H1 (cell line): ENCODE results near the gene RFX1. TPM values are rescaled to one million over a fixed set of nuclear protein-coding genes. Genes with fewer than 3 reads are reported as not detected.

ENCODE experiments used
- CTCF ChIA-PET: fragments of 300-600 bp; sonication (Branson Sonifier 250); formaldehyde crosslinking; loops from one replicate; lab custom pipeline; 2021; ENCODE audit not compliant: partially characterized antibody; lab: Charles Lee
- POLR2A ChIA-PET: fragments of 300-600 bp; sonication (Branson Sonifier 250); formaldehyde crosslinking; loops from one replicate; lab custom pipeline; 2021; ENCODE audit warnings: inconsistent platforms; ENCODE audit not compliant: partially characterized antibody; lab: Charles Lee
- DNase-seq, 2 experiments: peaks; one replicate each; pipeline versions ENCODE4 v3.0.0 to v3.0.0-alpha.2; 2010 to 2022; ENCODE audit warnings: low spot score in 2 of 2, low read depth in 1 of 2, mixed read lengths in 1 of 2
- FAIRE-seq: peaks from 2 replicates; lab custom pipeline; 2011; peaks lifted over from hg19 to GRCh38; lab: Jason Lieb, UNC
- H2AFZ ChIP-seq: 2 replicates; pipeline ENCODE4 v1.8.1; 2012; ENCODE audit warnings: low read length, inconsistent platforms
- H2AK5ac ChIP-seq: 2 replicates; pipeline ENCODE4 v1.6.1; 2013; ENCODE audit warnings: low read depth, low read length
- H2BK120ac ChIP-seq: replicated peaks from 2 replicates; pipeline ENCODE3; 2013; ENCODE audit warnings: low read depth, low read length, inconsistent platforms
- H2BK12ac ChIP-seq: 2 replicates; pipeline ENCODE4 v1.6.1; 2013; ENCODE audit warnings: low read depth, low read length
- H2BK15ac ChIP-seq: 2 replicates; pipeline ENCODE4 v1.6.1; 2013; ENCODE audit warnings: low read length
- H2BK20ac ChIP-seq: 2 replicates; pipeline ENCODE4 v1.6.1; 2013; ENCODE audit warnings: low read length
- H2BK5ac ChIP-seq: 2 replicates; pipeline ENCODE4 v1.6.1; 2013; ENCODE audit warnings: low read depth, low read length
- H3K14ac ChIP-seq: 2 replicates; pipeline ENCODE4 v1.6.1; 2013; ENCODE audit warnings: inconsistent platforms; ENCODE audit not compliant: insufficient read length
- H3K18ac ChIP-seq: 2 replicates; pipeline ENCODE4 v1.6.1; 2013; ENCODE audit warnings: low read length; ENCODE audit errors: extremely low read depth
- H3K23ac ChIP-seq: 2 replicates; pipeline ENCODE4 v1.6.1; 2013; ENCODE audit warnings: inconsistent platforms; ENCODE audit not compliant: insufficient read length
- H3K23me2 ChIP-seq: 2 replicates; pipeline ENCODE4 v1.6.1; 2013; ENCODE audit warnings: low read depth, low read length
- H3K27ac ChIP-seq: 2 replicates; pipeline ENCODE4 v1.6.1; 2011; ENCODE audit warnings: low read depth, low read length, inconsistent platforms
- H3K27me3 ChIP-seq, 4 experiments: replicated peaks in 1 of 4; 1 replicate in 1 of 4; 2 replicates in 3 of 4; pipeline versions ENCODE4 v1.6.1 to v1.8.1; 2011 to 2013; ENCODE audit warnings: low read length in 3 of 4, mild to moderate bottlenecking in 3 of 4, inconsistent platforms in 2 of 4, mixed read lengths in 2 of 4, moderate library complexity in 1 of 4; ENCODE audit not compliant: control insufficient read depth in 3 of 4, insufficient read depth in 3 of 4; ENCODE audit errors: extremely low read depth in 1 of 4
- H3K36me3 ChIP-seq, 4 experiments: 2 replicates each; pipeline versions ENCODE4 v1.6.1 to v1.8.1; 2011 to 2013; ENCODE audit warnings: mild to moderate bottlenecking in 4 of 4, low read length in 3 of 4, moderate library complexity in 2 of 4, control low read depth in 1 of 4, inconsistent platforms in 1 of 4; ENCODE audit not compliant: insufficient read depth in 4 of 4, control insufficient read depth in 2 of 4
- H3K4ac ChIP-seq: replicated peaks from 2 replicates; pipeline ENCODE3; 2013; ENCODE audit warnings: low read length, low read depth, mixed read lengths, inconsistent platforms; ENCODE audit not compliant: insufficient read length
- H3K4me1 ChIP-seq, 4 experiments: replicated peaks in 1 of 4; 1 replicate in 1 of 4; 2 replicates in 3 of 4; pipeline versions ENCODE4 v1.6.1 to v1.8.1; 2011 to 2013; ENCODE audit warnings: low read length in 3 of 4, inconsistent platforms in 2 of 4, mixed read lengths in 1 of 4; ENCODE audit not compliant: insufficient read depth in 4 of 4, control insufficient read depth in 3 of 4
- H3K4me2 ChIP-seq, 2 experiments: 2 replicates each; pipeline versions ENCODE4 v1.6.1 to v1.8.1; 2011 to 2013; ENCODE audit warnings: low read depth in 2 of 2, low read length in 2 of 2, control low read depth in 1 of 2, inconsistent platforms in 1 of 2, mild to moderate bottlenecking in 1 of 2; ENCODE audit not compliant: insufficient read depth in 1 of 2
- H3K4me3 ChIP-seq, 4 experiments: fragments of 200-600, 300-600 bp in 1 of 4; sonication (generic), shearing (Covaris generic), sonication (Bioruptor Twin) in 1 of 4; 2 replicates each; pipeline versions ENCODE4 v1.5.1 to v1.8.1; 2011 to 2016; ENCODE audit warnings: low read length in 4 of 4, low read depth in 3 of 4, control low read depth in 2 of 4, inconsistent platforms in 2 of 4, mild to moderate bottlenecking in 2 of 4, mixed read lengths in 1 of 4, moderate library complexity in 1 of 4; ENCODE audit not compliant: insufficient read depth in 2 of 4; ENCODE audit errors: extremely low read depth in 1 of 4
- H3K56ac ChIP-seq: replicated peaks from 2 replicates; pipeline ENCODE3; 2013; ENCODE audit warnings: low read depth, mild to moderate bottlenecking, mixed read lengths, low read length, inconsistent platforms; ENCODE audit not compliant: insufficient read length
- H3K79me1 ChIP-seq: 2 replicates; pipeline ENCODE4 v1.6.1; 2013; ENCODE audit warnings: low read depth, low read length, control low read depth
- H3K79me2 ChIP-seq, 2 experiments: 2 replicates each; pipeline versions ENCODE4 v1.6.1 to v1.8.1; 2012 to 2013; ENCODE audit warnings: low read length in 2 of 2, mild to moderate bottlenecking in 2 of 2, inconsistent platforms in 1 of 2; ENCODE audit not compliant: insufficient read depth in 2 of 2, control insufficient read depth in 1 of 2
- H3K9ac ChIP-seq, 4 experiments: replicated peaks in 1 of 4; 1 replicate in 1 of 4; 2 replicates in 3 of 4; pipeline versions ENCODE4 v1.6.1 to v1.8.1; 2011 to 2013; ENCODE audit warnings: low read depth in 3 of 4, low read length in 3 of 4, control low read depth in 2 of 4, mild to moderate bottlenecking in 2 of 4, moderate library complexity in 2 of 4, inconsistent platforms in 1 of 4; ENCODE audit errors: extremely low read depth in 1 of 4
- H3K9me3 ChIP-seq, 2 experiments: 2 replicates each; pipeline versions ENCODE4 v1.6.1 to v1.8.1; 2012 to 2013; ENCODE audit warnings: mild to moderate bottlenecking in 2 of 2, moderate library complexity in 2 of 2, control low read depth in 1 of 2, inconsistent platforms in 1 of 2, low read depth in 1 of 2, low read length in 1 of 2, mixed read lengths in 1 of 2; ENCODE audit not compliant: insufficient read depth in 2 of 2
- H4K20me1 ChIP-seq, 2 experiments: replicated peaks in 1 of 2; 2 replicates each; pipeline versions ENCODE3 to v1.8.1; 2011 to 2013; ENCODE audit warnings: inconsistent platforms in 2 of 2, low read length in 2 of 2, mild to moderate bottlenecking in 1 of 2; ENCODE audit not compliant: insufficient read depth in 2 of 2, control insufficient read depth in 1 of 2
- H4K5ac ChIP-seq: 2 replicates; pipeline ENCODE4 v1.6.1; 2013; ENCODE audit warnings: low read length, low read depth, mixed read lengths, inconsistent platforms; ENCODE audit not compliant: insufficient read length
- H4K8ac ChIP-seq: 2 replicates; pipeline ENCODE4 v1.8.0; 2013; ENCODE audit warnings: mild to moderate bottlenecking, moderate library complexity, low read length, inconsistent platforms; ENCODE audit not compliant: insufficient read depth; ENCODE audit errors: extremely low read depth
- H4K91ac ChIP-seq: replicated peaks from 2 replicates; pipeline ENCODE3; 2013; ENCODE audit warnings: low read length, mixed read lengths, inconsistent platforms; ENCODE audit not compliant: insufficient read length
- ASH2L ChIP-seq: fragments of 200-600, 300-600 bp; sonication (generic); IDR thresholded peaks from one replicate; pipeline ENCODE4 v1.7.1; 2017; ENCODE audit warnings: low read length
- ATF2 ChIP-seq: IDR thresholded peaks from 2 replicates; pipeline ENCODE4 v1.6.1; 2012; ENCODE audit warnings: low read length, inconsistent platforms
- BACH1 ChIP-seq: IDR thresholded peaks from 2 replicates; pipeline ENCODE4 v1.6.1; 2012; ENCODE audit warnings: low read length, improper control_type of control experiment
- CBX5 ChIP-seq: fragments of 300-800, 300-1000 bp; sonication (generic); IDR thresholded peaks from 2 replicates; pipeline ENCODE4 v1.7.1; 2016; ENCODE audit warnings: antibody characterized with exemption, low read length, low read depth
- E2F6 ChIP-seq: IDR thresholded peaks from 2 replicates; pipeline ENCODE4 v1.6.1; 2012; ENCODE audit warnings: inconsistent platforms
- JUN ChIP-seq: IDR thresholded peaks from 2 replicates; pipeline ENCODE4 v1.6.1; 2011; ENCODE audit warnings: low read depth, mild to moderate bottlenecking, improper control_type of control experiment, low read length
- KDM1A ChIP-seq: fragments of 200-600, 300-600 bp; sonication (generic); IDR thresholded peaks from 2 replicates; pipeline ENCODE4 v1.7.1; 2016; ENCODE audit warnings: mild to moderate bottlenecking, low read length, borderline replicate concordance
- KDM4A ChIP-seq: IDR thresholded peaks from one replicate; pipeline ENCODE4 v1.7.1; 2012; ENCODE audit warnings: low read depth, mild to moderate bottlenecking, moderate library complexity, low read length, inconsistent platforms; ENCODE audit not compliant: severe bottlenecking
- MAFK ChIP-seq: IDR thresholded peaks from 2 replicates; pipeline ENCODE4 v1.6.1; 2012; ENCODE audit warnings: low read depth, mild to moderate bottlenecking, improper control_type of control experiment, low read length
- POU5F1 ChIP-seq: IDR thresholded peaks from 2 replicates; pipeline ENCODE4 v1.6.1; 2011; ENCODE audit warnings: low read depth, mild to moderate bottlenecking, low read length, moderate library complexity
- TAF1 ChIP-seq: IDR thresholded peaks from 2 replicates; pipeline ENCODE4 v1.6.1; 2011; ENCODE audit warnings: mild to moderate bottlenecking, low read depth, low read length
- TCF12 ChIP-seq: IDR thresholded peaks from 2 replicates; pipeline ENCODE4 v1.6.1; 2011; ENCODE audit warnings: low read depth, mild to moderate bottlenecking, low read length
- WGBS, 2 experiments: shearing (Covaris generic) in 1 of 2; methylation state at CpG; one replicate each; pipeline versions ENCODE4 v1.1.6 to v1.1.7; 2013 to 2015; ENCODE audit warnings: low lambda C conversion rate in 2 of 2, mixed read lengths in 2 of 2, inconsistent platforms in 1 of 2, low coverage in 1 of 2, missing lambda C conversion rate in 1 of 2; ENCODE audit not compliant: insufficient replicate concordance in 2 of 2, insufficient coverage in 1 of 2, insufficient read length in 1 of 2; ENCODE audit errors: extremely low coverage in 1 of 2, missing lambda C conversion rate in 1 of 2; 5-methylcytosine and 5-hydroxymethylcytosine counted together
- polyA plus RNA-seq, 7 experiments: library from polyadenylated mRNA; depleted of rRNA in 3 of 7; stranded (reverse) in 5 of 7; unstranded in 2 of 7; fragments of >200 nt in 5 of 7; fragments of 200-250 nt in 2 of 7; gene quantifications; 1 replicate in 5 of 7; 2 replicates in 1 of 7; 4 replicates in 1 of 7; pipeline versions ENCODE4 v1.2.1 to v1.2.3, GENCODE V29; 2011 to 2013; ENCODE audit warnings: missing spikeins in 2 of 7, mixed read lengths in 2 of 7
- total RNA-seq: library from RNA; stranded (reverse); fragmentation: NEBNext Ultra II Directional; extraction: Animal tissue kit (Norgen Biotek cat#: 25700); gene quantifications from 2 replicates; pipeline ENCODE4 v1.2.1, GENCODE V29; 2021

RFX1 gene
- total and polyA plus RNA-seq, 2 of the 8 experiments (the other 6 are each of a cell fraction or from before 2014, with no cell fraction given): 4.9 to 17.0 TPM

- ChIA-PET POLR2A (interaction anchor here (0.7 to 2.4 kb wide), 8 partner anchors 9 to 42 kb away, joined by 3 to 21 read pairs (median 6); partner anchors contain the start of genes DCAF15 and PODNL1), CTCF (interaction anchor here (0.6 to 1.3 kb wide), 5 partner anchors 14 to 123 kb away, joined by 3 read pairs; partner anchors contain the start of gene BRME1)
- H2BK5ac ChIP-seq: no peak overlapping the region
- H2BK12ac ChIP-seq: no peak overlapping the region
- H3K79me1 ChIP-seq: no peaks in the 10 kb centered on the region
- H3K4me2 ChIP-seq: no peak overlapping the region
- H3K79me2 ChIP-seq: no peaks in the 10 kb centered on the region
- no peak overlapping the region for H3K27ac ChIP-seq
- H2AFZ ChIP-seq: no peak overlapping the region
- DNase-seq: no peak
- H3K4ac ChIP-seq: no peak overlapping the region
- H2BK120ac ChIP-seq: no peak overlapping the region
- no peaks in the 10 kb centered on the region for H3K27me3 ChIP-seq
- no peak overlapping the region for H4K8ac ChIP-seq
- H4K91ac ChIP-seq: no peak overlapping the region
- H3K4me3 ChIP-seq: no peak overlapping the region
- H3K14ac ChIP-seq: no peak overlapping the region
- no peak overlapping the region for H4K5ac ChIP-seq
- no peak for FAIRE-seq
- H3K23ac ChIP-seq: no peak overlapping the region
- no peak overlapping the region for H3K18ac ChIP-seq
- peaks cover 7 to 45% (median 36%) of the 10 kb centered on the region in 4 experiments for H3K36me3 ChIP-seq
- H3K9me3 ChIP-seq: peaks cover 9 to 10% of the 10 kb centered on the region in 2 experiments
- H3K56ac ChIP-seq: no peak overlapping the region
- H3K23me2 ChIP-seq: no peaks in the 10 kb centered on the region
- no peak overlapping the region for H3K9ac ChIP-seq
- H4K20me1 ChIP-seq: peaks cover 0 to 3% of the 10 kb centered on the region in 2 experiments
- no peak overlapping the region for H2BK20ac ChIP-seq
- H2AK5ac ChIP-seq: no peak overlapping the region
- 92% methylated on average over 10 of the region's 11 CpGs; no CpG with 5 or more reads in 1 of the 2 experiments for WGBS, 2 experiments
- H3K4me1 ChIP-seq: no peaks in the 10 kb centered on the region
- H2BK15ac ChIP-seq: no peak overlapping the region
- no peak for TF ChIP-seq KDM1A
- TF ChIP-seq JUN: no peak
- TF ChIP-seq POU5F1: no peak
- TF ChIP-seq E2F6: no peak
- no peak for TF ChIP-seq TAF1
- TF ChIP-seq CBX5: no peak
- no peak for TF ChIP-seq ATF2
- TF ChIP-seq MAFK: no peak
- no peak for TF ChIP-seq BACH1
- TF ChIP-seq KDM4A: no peak
- no peak for TF ChIP-seq ASH2L
- no peak for TF ChIP-seq TCF12
Measured at GRCh38 chr19:13920524-13920923, 85.6 kb downstream of the RFX1 start.
